ENCODE measurements around the gene ARF1. TPM values are rescaled to one million over a fixed set of nuclear protein-coding genes. Genes with fewer than 3 reads are reported as not detected.

The ARF1 gene
- total and polyA plus RNA-seq, 10 of the 15 experiments (the other 5 are each of a cell fraction or from before 2014, with no cell fraction given) = 48.4 to 508 (median 283) TPM

GRCh38 chr1:228034954-228035837 is 47.3 kb upstream of the ARF1 start:
- ChIA-PET RAD21 (ENCODE audit: unreplicated experiment) (no interaction called here), SMC1A (ENCODE audit: uncharacterized antibody, unreplicated experiment) (interaction anchor here (0.7 to 1.4 kb wide), 2 partner anchors 28 to 33 kb away, joined by 3 read pairs; partner anchors contain the start of gene WNT3A), CTCF (no interaction called here), POLR2A (interaction anchor here (0.5 kb wide), 1 partner anchor 1509 kb away, joined by 7 read pairs; no protein-coding TSS in a partner anchor)
- Histone ChIP-seq H3K9ac (ENCODE audit: control insufficient read depth, insufficient read depth, low read length) (no peak overlapping the region), H3K4me1 (ENCODE audit: control insufficient read depth, insufficient read depth, low read length) (no peaks in the 10 kb centered on the region), H2AFZ (ENCODE audit: control insufficient read depth, low read depth, low read length) (no peak overlapping the region), H3K4me2 (ENCODE audit: control insufficient read depth, insufficient read depth) (no peak overlapping the region), H3K4me3 (no peak overlapping the region), H3K36me3 (ENCODE audit: control insufficient read depth in 2 of 2, insufficient read depth in 2 of 2, low read length in 1 of 2) (no peaks in the 10 kb centered on the region), H3K79me2 (ENCODE audit: control insufficient read depth, insufficient read depth, low read length) (no peaks in the 10 kb centered on the region), H3K27ac (ENCODE audit: control insufficient read depth, insufficient read depth) (no peak overlapping the region), H3K27me3 (replicated peaks in 1 of 2; ENCODE audit: control insufficient read depth in 2 of 2, insufficient read depth in 2 of 2, low read length in 1 of 2) (peaks cover 0 to 10% of the 10 kb centered on the region in 2 experiments; a peak in 1 of 4 replicates), H3K9me3 (replicated peaks; ENCODE audit: control insufficient read depth, insufficient read depth, low read length) (no peaks in the 10 kb centered on the region; the same call in 2 of the 3 replicates), H4K20me1 (ENCODE audit: control insufficient read depth, insufficient read depth) (no peaks in the 10 kb centered on the region; the same call in 1 of the 2 replicates)
- in situ Hi-C loops (cut with MboI) (no loop called here), intact Hi-C loops (cut with micrococcal nuclease; ENCODE audit: unreplicated experiment) (no loop called here)
- peak; percentile 52 for ATAC-seq
- 24% methylated on average over 16 of the region's 16 CpGs for WGBS (ENCODE audit: insufficient coverage, insufficient replicate concordance, low lambda C conversion rate, missing lambda C conversion rate)
- FAIRE-seq = no peak
- DNase-seq (ENCODE audit: low read depth, low spot score) = no peak
- no TSS peak for BruUV-seq (replicated peaks)
- no peak for TF ChIP-seq RELB (IDR thresholded peaks at IDR 0.05; ENCODE audit: low read depth)
- no peak for TF ChIP-seq LARP7 (IDR thresholded peaks at IDR 0.05)
- peak; percentile 77; the same call in 1 of the 2 replicates for TF ChIP-seq SMARCA5 (IDR thresholded peaks at IDR 0.05)
- no peak for TF ChIP-seq MYC (IDR thresholded peaks at IDR 0.05; ENCODE audit: insufficient read depth, insufficient read length, insufficient replicate concordance, low read length, severe bottlenecking)
- TF ChIP-seq, protein P1, sequence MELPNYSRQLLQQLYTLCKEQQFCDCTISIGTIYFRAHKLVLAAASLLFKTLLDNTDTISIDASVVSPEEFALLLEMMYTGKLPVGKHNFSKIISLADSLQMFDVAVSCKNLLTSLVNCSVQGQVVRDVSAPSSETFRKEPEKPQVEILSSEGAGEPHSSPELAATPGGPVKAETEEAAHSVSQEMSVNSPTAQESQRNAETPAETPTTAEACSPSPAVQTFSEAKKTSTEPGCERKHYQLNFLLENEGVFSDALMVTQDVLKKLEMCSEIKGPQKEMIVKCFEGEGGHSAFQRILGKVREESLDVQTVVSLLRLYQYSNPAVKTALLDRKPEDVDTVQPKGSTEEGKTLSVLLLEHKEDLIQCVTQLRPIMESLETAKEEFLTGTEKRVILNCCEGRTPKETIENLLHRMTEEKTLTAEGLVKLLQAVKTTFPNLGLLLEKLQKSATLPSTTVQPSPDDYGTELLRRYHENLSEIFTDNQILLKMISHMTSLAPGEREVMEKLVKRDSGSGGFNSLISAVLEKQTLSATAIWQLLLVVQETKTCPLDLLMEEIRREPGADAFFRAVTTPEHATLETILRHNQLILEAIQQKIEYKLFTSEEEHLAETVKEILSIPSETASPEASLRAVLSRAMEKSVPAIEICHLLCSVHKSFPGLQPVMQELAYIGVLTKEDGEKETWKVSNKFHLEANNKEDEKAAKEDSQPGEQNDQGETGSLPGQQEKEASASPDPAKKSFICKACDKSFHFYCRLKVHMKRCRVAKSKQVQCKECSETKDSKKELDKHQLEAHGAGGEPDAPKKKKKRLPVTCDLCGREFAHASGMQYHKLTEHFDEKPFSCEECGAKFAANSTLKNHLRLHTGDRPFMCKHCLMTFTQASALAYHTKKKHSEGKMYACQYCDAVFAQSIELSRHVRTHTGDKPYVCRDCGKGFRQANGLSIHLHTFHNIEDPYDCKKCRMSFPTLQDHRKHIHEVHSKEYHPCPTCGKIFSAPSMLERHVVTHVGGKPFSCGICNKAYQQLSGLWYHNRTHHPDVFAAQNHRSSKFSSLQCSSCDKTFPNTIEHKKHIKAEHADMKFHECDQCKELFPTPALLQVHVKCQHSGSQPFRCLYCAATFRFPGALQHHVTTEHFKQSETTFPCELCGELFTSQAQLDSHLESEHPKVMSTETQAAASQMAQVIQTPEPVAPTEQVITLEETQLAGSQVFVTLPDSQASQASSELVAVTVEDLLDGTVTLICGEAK (IDR thresholded peaks at IDR 0.05; ENCODE audit: borderline replicate concordance) = no peak
- TF ChIP-seq RBBP5 (conservative IDR thresholded peaks at IDR 0.05) = no peak
- TF ChIP-seq HDAC6 (IDR thresholded peaks at IDR 0.05; ENCODE audit: unreplicated experiment) = no peak
- TF ChIP-seq NFIC (IDR thresholded peaks at IDR 0.05; ENCODE audit: low read depth, low read length) = no peak
- TF ChIP-seq EZH2 (IDR thresholded peaks at IDR 0.05; ENCODE audit: borderline replicate concordance, control insufficient read depth, low read depth, low read length) = no peak
- TF ChIP-seq BMI1 (IDR thresholded peaks at IDR 0.05; ENCODE audit: borderline replicate concordance) = no peak
- 0 out of 2 replicates have a peak, but pooled peaks have one; percentile 35 for TF ChIP-seq NFXL1 (IDR thresholded peaks at IDR 0.05; ENCODE audit: borderline replicate concordance)
- peak; percentile 72 for TF ChIP-seq NR2F1 (conservative IDR thresholded peaks at IDR 0.05)
- no peak for TF ChIP-seq PML (IDR thresholded peaks at IDR 0.05; ENCODE audit: low read length)
- TF ChIP-seq, protein P2, sequence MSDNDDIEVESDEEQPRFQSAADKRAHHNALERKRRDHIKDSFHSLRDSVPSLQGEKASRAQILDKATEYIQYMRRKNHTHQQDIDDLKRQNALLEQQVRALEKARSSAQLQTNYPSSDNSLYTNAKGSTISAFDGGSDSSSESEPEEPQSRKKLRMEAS (IDR thresholded peaks at IDR 0.05; ENCODE audit: low read depth, low read length) = no peak
- no peak for TF ChIP-seq FOXM1 (IDR thresholded peaks at IDR 0.05; ENCODE audit: low read depth, low read length)
- TF ChIP-seq MEF2B (IDR thresholded peaks at IDR 0.05; ENCODE audit: partially characterized antibody, poor library complexity, severe bottlenecking) = peak; percentile 73
- TF ChIP-seq GATAD2B (conservative IDR thresholded peaks at IDR 0.05; ENCODE audit: low read depth) = 0 out of 2 replicates have a peak, but pooled peaks have one; percentile 7
- no peak for TF ChIP-seq MTA3 (IDR thresholded peaks at IDR 0.05; ENCODE audit: borderline replicate concordance, low read length)

All from GM12878 (cell line).